DOHH2 (cell line): Measurements from ENCODE around the gene ZIM2.

Experiments used
- H3F3A ChIP-seq: fragments of 200-600 bp; sonication (generic), shearing (Covaris generic); 2 replicates; pipeline ENCODE4 v1.6.0; 2016; ENCODE audit warnings: antibody characterized with exemption, mild to moderate bottlenecking; ENCODE audit not compliant: control insufficient read depth, insufficient read depth
- H3K27ac ChIP-seq: fragments of 200-600 bp; sonication (generic); 2 replicates; pipeline ENCODE4 v1.5.1; 2014; ENCODE audit warnings: low read depth, mild to moderate bottlenecking, low read length, moderate library complexity
- H3K27me3 ChIP-seq: fragments of 200-600 bp; sonication (generic); 2 replicates; pipeline ENCODE4 v1.6.1; 2014; ENCODE audit warnings: mild to moderate bottlenecking, low read length, mixed read lengths; ENCODE audit not compliant: control insufficient read depth
- H3K36me3 ChIP-seq: fragments of 200-600 bp; sonication (generic); 2 replicates; pipeline ENCODE4 v1.6.1; 2014; ENCODE audit warnings: mild to moderate bottlenecking, low read length, moderate library complexity, mixed read lengths; ENCODE audit not compliant: control insufficient read depth
- H3K4me1 ChIP-seq: fragments of 200-600 bp; sonication (generic); 2 replicates; pipeline ENCODE4 v1.6.1; 2014; ENCODE audit warnings: mild to moderate bottlenecking, low read length, mixed read lengths; ENCODE audit not compliant: control insufficient read depth
- H3K4me2 ChIP-seq: fragments of 200-600 bp; sonication (generic); 2 replicates; pipeline ENCODE4 v1.6.0; 2014; ENCODE audit warnings: mild to moderate bottlenecking, low read length, moderate library complexity
- H3K4me3 ChIP-seq: fragments of 200-600 bp; sonication (generic); 2 replicates; pipeline ENCODE4 v1.5.1; 2014; ENCODE audit warnings: mild to moderate bottlenecking, low read length, mixed read lengths
- H3K79me2 ChIP-seq: fragments of 200-600 bp; sonication (generic); 2 replicates; pipeline ENCODE4 v1.6.1; 2014; ENCODE audit warnings: mild to moderate bottlenecking, low read length, mixed read lengths; ENCODE audit not compliant: control insufficient read depth
- H3K9me2 ChIP-seq: fragments of 200-600 bp; sonication (generic); replicated peaks from 2 replicates; pipeline ENCODE4 v1.6.1; 2014; ENCODE audit warnings: mild to moderate bottlenecking, low read length, mixed read lengths; ENCODE audit not compliant: control insufficient read depth
- H3K9me3 ChIP-seq: fragments of 200-600 bp; sonication (generic); 2 replicates; pipeline ENCODE4 v1.6.1; 2014; ENCODE audit warnings: antibody characterized with exemption, low read length, mixed read lengths; ENCODE audit not compliant: control insufficient read depth, insufficient read depth
- H4K20me1 ChIP-seq: fragments of 200-600 bp; sonication (generic); 2 replicates; pipeline ENCODE4 v1.6.0; 2014; ENCODE audit warnings: low read depth, mild to moderate bottlenecking, antibody characterized with exemption, low read length, moderate library complexity; ENCODE audit not compliant: control insufficient read depth, insufficient read depth
- CTCF ChIP-seq: fragments of 200-600 bp; sonication (generic); IDR thresholded peaks from one replicate; pipeline ENCODE4 v1.5.1; 2014; ENCODE audit warnings: antibody characterized with exemption, mild to moderate bottlenecking, low read depth, low read length; ENCODE audit not compliant: poor library complexity, severe bottlenecking
- EZH2phosphoT487 ChIP-seq: fragments of 200-600 bp; sonication (generic); IDR thresholded peaks from 2 replicates; pipeline ENCODE4 v1.6.1; 2017; ENCODE audit warnings: borderline replicate concordance, mild to moderate bottlenecking, antibody characterized with exemption, low read length, moderate library complexity, mixed read lengths

Gene ZIM2

GRCh38 chr19:56868446-56868845, 27.9 kb upstream of the ZIM2 start:
- H3K9me2 ChIP-seq = no peaks in the 10 kb centered on the region
- TF ChIP-seq EZH2phosphoT487 = no peak
- no peak for TF ChIP-seq CTCF
- H3F3A ChIP-seq = no peaks in the 10 kb centered on the region
- peaks cover 15% of the 10 kb centered on the region; the same call in 1 of the 2 replicates for H3K9me3 ChIP-seq
- no peak overlapping the region for H3K4me2 ChIP-seq
- H3K4me1 ChIP-seq = no peaks in the 10 kb centered on the region
- H3K36me3 ChIP-seq = no peaks in the 10 kb centered on the region
- no peak overlapping the region for H3K27ac ChIP-seq
- H4K20me1 ChIP-seq = no peaks in the 10 kb centered on the region
- H3K79me2 ChIP-seq = no peaks in the 10 kb centered on the region
- H3K4me3 ChIP-seq = no peak overlapping the region
- H3K27me3 ChIP-seq = no peaks in the 10 kb centered on the region

GRCh38 chr19:56866538-56866937, 26.0 kb upstream of the ZIM2 start:
- Histone ChIP-seq H3K9me2 (no peaks in the 10 kb centered on the region), H3K27ac (no peak overlapping the region), H3K27me3 (no peaks in the 10 kb centered on the region), H3K79me2 (no peaks in the 10 kb centered on the region), H3K4me3 (no peak overlapping the region), H3K36me3 (no peaks in the 10 kb centered on the region), H3K9me3 (peaks cover 11% of the 10 kb centered on the region; the same call in 1 of the 2 replicates), H4K20me1 (no peaks in the 10 kb centered on the region), H3F3A (no peaks in the 10 kb centered on the region), H3K4me2 (no peak overlapping the region), H3K4me1 (no peaks in the 10 kb centered on the region)
- TF ChIP-seq EZH2phosphoT487 (no peak), CTCF (no peak)

- TF ChIP-seq CTCF (no peak), EZH2phosphoT487 (no peak)
- Histone ChIP-seq H3K9me3 (peaks cover 12% of the 10 kb centered on the region; the same call in 1 of the 2 replicates), H3K9me2 (no peaks in the 10 kb centered on the region), H3K4me2 (no peak overlapping the region), H3K79me2 (no peaks in the 10 kb centered on the region), H4K20me1 (no peaks in the 10 kb centered on the region), H3K4me1 (no peaks in the 10 kb centered on the region), H3K27me3 (no peaks in the 10 kb centered on the region), H3K4me3 (no peak overlapping the region), H3K27ac (no peak overlapping the region), H3F3A (no peaks in the 10 kb centered on the region), H3K36me3 (no peaks in the 10 kb centered on the region)
Observed at GRCh38 chr19:56864443-56865125, 24.1 kb upstream of the ZIM2 start.
